Activated CD8-positive, alpha-beta T cell treated with anti-CD3 and anti-CD28 coated beads, Interleukin-2, amount 10 ng/mL, durations not matched to agents 7 days and 5 days (primary cell): ENCODE measurements around the gene CDK7. TPM values are rescaled to one million over a fixed set of nuclear protein-coding genes. Genes with fewer than 3 reads are reported as not detected.

Source experiments
- ATAC-seq: fragments of 150-1000 bp; cut with Tn5 transposase; one replicate; pipeline ENCODE4 v1.10.0; 2021; ENCODE audit warnings: moderate library complexity
- CTCF ChIA-PET: fragments of 350-600 bp; sonication (Branson Sonifier 250); formaldehyde crosslinking; loops from one replicate; lab custom pipeline; 2021; ENCODE audit warnings: antibody characterized with exemption; lab: Charles Lee
- POLR2A ChIA-PET: fragments of 350-600 bp; sonication (Branson Sonifier 250); formaldehyde crosslinking; loops from one replicate; lab custom pipeline; 2021; ENCODE audit warnings: antibody characterized with exemption; lab: Charles Lee
- DNase-seq: peaks from one replicate; pipeline ENCODE4 v3.0.0-alpha.2; 2020
- H3K27ac Mint-ChIP-seq: one replicate; pipeline ENCODE4 v1.8.0; 2021; ENCODE audit warnings: mild to moderate bottlenecking, mixed read lengths
- H3K27me3 Mint-ChIP-seq: one replicate; pipeline ENCODE4 v1.8.0; 2021; ENCODE audit warnings: low read depth, mixed read lengths
- H3K36me3 Mint-ChIP-seq: one replicate; pipeline ENCODE4 v1.8.0; 2021; ENCODE audit warnings: low read depth, mixed read lengths
- H3K4me1 Mint-ChIP-seq: one replicate; pipeline ENCODE4 v1.8.0; 2021; ENCODE audit warnings: low read depth, mixed read lengths
- H3K4me3 Mint-ChIP-seq: one replicate; pipeline ENCODE4 v1.8.0; 2021; ENCODE audit warnings: mild to moderate bottlenecking, mixed read lengths
- H3K9me3 Mint-ChIP-seq: one replicate; pipeline ENCODE4 v1.8.0; 2022; ENCODE audit warnings: mixed read lengths; ENCODE audit not compliant: insufficient read depth
- total RNA-seq, 2 experiments: library from RNA; stranded (reverse); gene quantifications; one replicate each; pipeline ENCODE4 v1.2.3, GENCODE V29; 2021

The CDK7 gene
- total RNA-seq, 2 experiments from 2014 or later, result 23.9 to 28.3 TPM

- H3K4me1 Mint-ChIP-seq, result no peaks in the 10 kb centered on the region
- H3K27ac Mint-ChIP-seq, result no peak overlapping the region
- ATAC-seq, result no peak
- no peaks in the 10 kb centered on the region for H3K9me3 Mint-ChIP-seq
- H3K27me3 Mint-ChIP-seq, result no peaks in the 10 kb centered on the region
- no peak overlapping the region for H3K4me3 Mint-ChIP-seq
- peaks cover 6% of the 10 kb centered on the region for H3K36me3 Mint-ChIP-seq
- DNase-seq, result no peak
- POLR2A ChIA-PET, result no interaction called here
- CTCF ChIA-PET, result interaction anchor here (1.0 to 1.9 kb wide), 3 partner anchors 8 to 283 kb away, joined by 3 to 4 read pairs (median 4); no protein-coding TSS in a partner anchor
Measured at GRCh38 chr5:69326365-69326764, 91.7 kb downstream of the CDK7 start.

Other genes with a start within 250 kb of the CDK7 start
- gene SLC30A5, start 140.9 kb upstream of the CDK7 start, total RNA-seq, result 10 to 100 TPM; 32.7 to 33.6 TPM
- gene CCNB1, start 67.7 kb upstream of the CDK7 start, total RNA-seq, result 100 to 1,000 TPM; 205 to 218 TPM
- 10 to 100 TPM; 48.5 to 50.1 TPM for gene CENPH, start 45.3 kb upstream of the CDK7 start, total RNA-seq
- gene CCDC125, start 97.9 kb downstream of the CDK7 start, total RNA-seq, result 1 to 10 TPM; 8.4 to 9.5 TPM
- 10 to 100 TPM; 36.8 to 39.7 TPM for gene AK6, start 134.6 kb downstream of the CDK7 start, total RNA-seq
- 10 to 100 TPM; 52.0 to 52.8 TPM for gene TAF9, start 134.6 kb downstream of the CDK7 start, total RNA-seq
- gene RAD17, start 134.9 kb downstream of the CDK7 start, total RNA-seq, result 10 to 100 TPM; 22.6 TPM
- gene MARVELD2, start 180.2 kb downstream of the CDK7 start, total RNA-seq, result under 1 TPM; 0.18 to 0.26 TPM